GM12878 (cell line): ENCODE data around the gene DONSON. TPM values are rescaled to one million over a fixed set of nuclear protein-coding genes. Genes with fewer than 3 reads are reported as not detected.

Experiments used
- ATAC-seq: fragments of 200-7000 bp; cut with Tn5 transposase; 3 replicates; pipeline ENCODE4 v1.9.1; 2020; ENCODE audit warnings: mild to moderate bottlenecking, moderate library complexity
- BruUV-seq: library from RNA; stranded (reverse); fragments of 400-500 nt; replicated peaks from 2 replicates; lab custom pipeline; 2021; lab: Mats Ljungman, UMichigan
- CTCF ChIA-PET: fragments of 300-600 bp; sonication (Branson Sonifier 250); formaldehyde crosslinking; extraction: SDS; loops from one replicate; lab custom pipeline; 2021; ENCODE audit warnings: inconsistent platforms; lab: Yijun Ruan, JAX
- POLR2A ChIA-PET: fragments of 350-600 bp; formaldehyde crosslinking; extraction: SDS; loops from one replicate; lab custom pipeline; 2021; ENCODE audit warnings: inconsistent platforms; lab: Charles Lee
- RAD21 ChIA-PET: fragments of 300-600 bp; sonication (Branson Sonifier 250); formaldehyde crosslinking; loops from one replicate; lab custom pipeline; 2023; ENCODE audit warnings: antibody characterized with exemption; ENCODE audit not compliant: unreplicated experiment; lab: Charles Lee
- SMC1A ChIA-PET: fragments of 300-600 bp; sonication (Branson Sonifier 250); formaldehyde crosslinking; loops from one replicate; lab custom pipeline; 2023; ENCODE audit not compliant: unreplicated experiment, uncharacterized antibody; lab: Charles Lee
- DNase-seq: peaks from one replicate; pipeline ENCODE4 v3.0.0-alpha.2; 2011; ENCODE audit warnings: low read depth, low spot score
- FAIRE-seq: peaks from 3 replicates; lab custom pipeline; 2011; peaks lifted over from hg19 to GRCh38; lab: Jason Lieb, UNC
- H2AFZ ChIP-seq: 2 replicates; pipeline ENCODE4 v1.6.0; 2011; ENCODE audit warnings: low read depth, low read length, control low read depth; ENCODE audit not compliant: control insufficient read depth
- H3K27ac ChIP-seq: 2 replicates; pipeline ENCODE4 v1.5.1; 2011; ENCODE audit warnings: control low read depth; ENCODE audit not compliant: control insufficient read depth, insufficient read depth
- H3K27me3 ChIP-seq, 2 experiments: replicated peaks in 1 of 2; 2 replicates each; pipeline versions ENCODE4 v1.6.0 to v1.6.1; 2011; ENCODE audit warnings: low read length in 1 of 2; ENCODE audit not compliant: control insufficient read depth in 2 of 2, insufficient read depth in 2 of 2
- H3K36me3 ChIP-seq, 2 experiments: 2 replicates each; pipeline ENCODE4 v1.5.1; 2011; ENCODE audit warnings: low read length in 1 of 2; ENCODE audit not compliant: control insufficient read depth in 2 of 2, insufficient read depth in 2 of 2
- H3K4me1 ChIP-seq: 2 replicates; pipeline ENCODE4 v1.6.1; 2011; ENCODE audit warnings: mild to moderate bottlenecking, low read length, moderate library complexity, mixed read lengths; ENCODE audit not compliant: control insufficient read depth, insufficient read depth
- H3K4me2 ChIP-seq: 2 replicates; pipeline ENCODE4 v1.6.0; 2011; ENCODE audit warnings: control low read depth; ENCODE audit not compliant: control insufficient read depth, insufficient read depth
- H3K4me3 ChIP-seq: fragments of 200-600 bp; sonication (generic); 2 replicates; pipeline ENCODE4 v1.5.1; 2016
- H3K79me2 ChIP-seq: 2 replicates; pipeline ENCODE4 v1.6.0; 2011; ENCODE audit warnings: low read length; ENCODE audit not compliant: control insufficient read depth, insufficient read depth
- H3K9ac ChIP-seq: 2 replicates; pipeline ENCODE4 v1.8.0; 2011; ENCODE audit warnings: low read length, control low read depth, mixed read lengths; ENCODE audit not compliant: control insufficient read depth, insufficient read depth
- H3K9me3 ChIP-seq: replicated peaks from 3 replicates; pipeline ENCODE4 v1.5.1; 2011; ENCODE audit warnings: mild to moderate bottlenecking, low read length; ENCODE audit not compliant: control insufficient read depth, insufficient read depth
- H4K20me1 ChIP-seq: 2 replicates; pipeline ENCODE4 v1.6.0; 2011; ENCODE audit not compliant: control insufficient read depth, insufficient read depth
- CHD1 ChIP-seq: IDR thresholded peaks from 2 replicates; pipeline ENCODE4 v1.6.1; 2012; ENCODE audit warnings: low read depth, low read length, improper control_type of control experiment
- MYC ChIP-seq: IDR thresholded peaks from 2 replicates; pipeline ENCODE4 v1.6.1; 2011; ENCODE audit warnings: mild to moderate bottlenecking, low read length, moderate library complexity, inconsistent platforms; ENCODE audit not compliant: insufficient read depth, insufficient replicate concordance, insufficient read length, severe bottlenecking
- NRF1 ChIP-seq: conservative IDR thresholded peaks from 2 replicates; pipeline ENCODE4 v1.6.1; 2011; ENCODE audit warnings: mild to moderate bottlenecking, low read depth, low read length, improper control_type of control experiment
- RFX5 ChIP-seq: IDR thresholded peaks from 2 replicates; pipeline ENCODE4 v1.6.1; 2011; ENCODE audit warnings: low read depth, low read length, improper control_type of control experiment
- WGBS: methylation state at CpG from one replicate; pipeline ENCODE4 v1.1.6; 2016; ENCODE audit warnings: low lambda C conversion rate; ENCODE audit not compliant: insufficient replicate concordance, insufficient coverage; ENCODE audit errors: missing lambda C conversion rate; 5-methylcytosine and 5-hydroxymethylcytosine counted together
- in situ Hi-C: fragments of 300-500 bp; cut with MboI; formaldehyde crosslinking; loops from 9 replicates; pipeline ENCODE4 v1.14.3; 2018; ENCODE audit warnings: mixed read lengths
- intact Hi-C: fragments of 100-400 bp; cut with micrococcal nuclease; formaldehyde crosslinking; loops from one replicate; pipeline ENCODE4 v1.14.2; 2022; ENCODE audit not compliant: unreplicated experiment
- polyA plus RNA-seq, 11 experiments: library from polyadenylated mRNA; depleted of rRNA in 4 of 11; unstranded in 6 of 11; stranded (reverse) in 5 of 11; fragments of >200 nt; fragmentation: Nextera tagmentation in 4 of 11; fragmentation: Illumina TruSeq in 1 of 11; extraction: Ambion mirVana in 4 of 11; extraction: Trizol in 1 of 11; gene quantifications; 1 replicate in 1 of 11; 2 replicates in 10 of 11; pipeline versions ENCODE4 v1.2.1 to v1.2.3, GENCODE V29; 2011 to 2016; ENCODE audit warnings: inconsistent platforms in 2 of 11, missing spikeins in 2 of 11, low read depth in 1 of 11
- total RNA-seq, 4 experiments: library from RNA; depleted of rRNA in 3 of 4; stranded (reverse); fragments of >200 nt in 3 of 4; fragmentation: Illumina TruSeq in 1 of 4; extraction: Trizol in 1 of 4; gene quantifications; 2 replicates each; pipeline versions ENCODE4 v1.2.1 to v1.2.3, GENCODE V29; 2013 to 2021

DONSON gene
- total and polyA plus RNA-seq, 10 of the 15 experiments (the other 5 are each of a cell fraction or from before 2014, with no cell fraction given) = 13.6 to 51.2 (median 32.2) TPM

- Histone ChIP-seq H3K27ac (peak overlapping the region; percentile 100; the same call in 1 of the 2 replicates), H3K4me1 (no peaks in the 10 kb centered on the region), H3K36me3 (peaks cover 1 to 14% of the 10 kb centered on the region in 2 experiments), H3K27me3 (no peaks in the 10 kb centered on the region), H4K20me1 (peaks cover 2% of the 10 kb centered on the region; the same call in 1 of the 2 replicates), H2AFZ (no peak overlapping the region), H3K9me3 (no peaks in the 10 kb centered on the region; the same call in 2 of the 3 replicates), H3K9ac (peak overlapping the region; percentile 100), H3K4me3 (peak overlapping the region; percentile 81), H3K79me2 (peaks cover 90% of the 10 kb centered on the region), H3K4me2 (peak overlapping the region; percentile 70)
- RAD21 ChIA-PET = interaction anchor here (0.7 to 1.1 kb wide), 4 partner anchors 25 to 65 kb away, joined by 3 to 7 read pairs (median 3); partner anchors contain the start of gene TMEM50B
- BruUV-seq = no TSS peak
- WGBS = under 1% methylated on average over 8 of the region's 8 CpGs
- TF ChIP-seq MYC = no peak
- TF ChIP-seq NRF1 = no peak
- 0 out of 2 replicates have a peak, but pooled peaks have one; percentile 63 for TF ChIP-seq CHD1
- TF ChIP-seq RFX5 = no peak
- SMC1A ChIA-PET = interaction anchor here (0.9 to 4.1 kb wide), 9 partner anchors 9 to 313 kb away, joined by 3 to 23 read pairs (median 4); partner anchors contain the start of genes DNAJC28 and DONSON
- intact Hi-C loops = loop anchor here (5.0 to 10.0 kb wide), 5 partner anchors 43 to 772 kb away; partner anchors contain the start of genes DONSON, IFNGR2 and PAXBP1
- POLR2A ChIA-PET = interaction anchor here (0.6 to 3.0 kb wide), 4 partner anchors 10 to 53 kb away, joined by 3 to 13 read pairs (median 4); partner anchors contain the start of genes DNAJC28 and DONSON
- DNase-seq (no peak), FAIRE-seq (no peak), ATAC-seq (no peak)
- in situ Hi-C loops = no loop called here
- CTCF ChIA-PET = interaction anchor here (0.6 to 2.0 kb wide), 9 partner anchors 10 to 403 kb away, joined by 3 to 12 read pairs (median 4); partner anchors contain the start of genes DONSON and TMEM50B
These were observed 43.9 kb downstream of the DONSON start for GRCh38 chr21:33544451-33545195.
